Activated T-helper 1 cell treated with anti-CD3 and anti-CD28 coated beads, Interleukin-12 subunit alpha, Interleukin-12 subunit beta, Interleukin-2, Interleukin-4 antibody, amounts not matched to agents 30 ng/mL and 10 ng/mL and 1 ng/mL, durations not matched to agents 14 hours and 24 hours and 36 hours (primary cell): ENCODE results near the gene ZNF189. TPM values are rescaled to one million over a fixed set of nuclear protein-coding genes. Genes with fewer than 3 reads are reported as not detected.

ENCODE experiments used
- DNase-seq: peaks from one replicate; pipeline ENCODE4 v3.0.0; 2021; ENCODE audit warnings: low spot score
- H3K27ac Mint-ChIP-seq: one replicate; pipeline ENCODE4 v1.8.0; 2021; ENCODE audit warnings: mild to moderate bottlenecking, mixed read lengths
- H3K27me3 Mint-ChIP-seq: one replicate; pipeline ENCODE4 v1.8.0; 2022; ENCODE audit warnings: mild to moderate bottlenecking, moderate library complexity, mixed read lengths; ENCODE audit not compliant: insufficient read depth
- H3K36me3 Mint-ChIP-seq: one replicate; pipeline ENCODE4 v1.8.0; 2021; ENCODE audit warnings: low read depth, mixed read lengths
- H3K4me1 Mint-ChIP-seq: one replicate; pipeline ENCODE4 v1.8.0; 2021; ENCODE audit warnings: low read depth, mixed read lengths
- H3K4me3 Mint-ChIP-seq: one replicate; pipeline ENCODE4 v1.8.0; 2021; ENCODE audit warnings: mild to moderate bottlenecking, moderate library complexity, mixed read lengths
- H3K9me3 Mint-ChIP-seq: one replicate; pipeline ENCODE4 v1.8.0; 2021; ENCODE audit warnings: mixed read lengths
- intact Hi-C: fragments of 100-400 bp; cut with micrococcal nuclease; formaldehyde crosslinking; loops from one replicate; pipeline ENCODE4 v1.15.1; 2024
- total RNA-seq: library from RNA; stranded (reverse); gene quantifications from 2 replicates; pipeline ENCODE4 v1.2.3, GENCODE V29; 2022

ZNF189 gene
- total RNA-seq, 1 donor from 2014 or later: 11.8 TPM

DNA sequence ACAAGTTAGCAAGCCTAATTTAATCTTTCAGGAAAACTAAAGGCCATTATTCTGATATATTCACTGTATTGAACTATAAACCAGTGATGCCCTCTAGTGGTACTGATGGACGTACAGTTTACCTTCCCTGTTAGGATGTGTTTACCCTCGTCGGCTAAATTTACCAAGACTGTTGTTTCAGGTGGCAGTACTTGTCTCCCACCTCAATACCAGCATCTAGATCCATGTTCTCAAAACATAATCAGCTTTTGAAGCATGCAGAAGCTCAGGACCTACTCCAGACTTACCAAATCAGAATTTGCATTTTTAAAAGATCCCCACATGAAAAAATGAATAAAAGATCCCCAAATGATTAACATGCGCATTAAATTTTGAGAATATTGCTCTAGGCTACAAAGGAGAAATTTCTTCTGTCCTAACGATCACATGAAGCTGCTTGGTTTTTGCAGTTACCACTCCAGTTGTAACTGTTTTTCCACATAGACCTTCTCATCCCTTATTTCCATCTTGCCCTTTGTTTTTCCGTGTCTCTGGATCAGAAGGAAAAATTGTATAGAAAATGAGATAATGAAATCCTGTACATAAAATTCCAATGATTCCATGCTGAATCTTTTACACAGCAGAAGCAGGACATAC, 10.7 kb upstream of the ZNF189 start:
- Mint-ChIP-seq H3K36me3 (peaks cover 46% of the 10 kb centered on the region), H3K9me3 (peaks cover 30% of the 10 kb centered on the region), H3K4me1 (peaks cover 8% of the 10 kb centered on the region), H3K4me3 (no peak overlapping the region), H3K27me3 (no peaks in the 10 kb centered on the region), H3K27ac (no peak overlapping the region)
- intact Hi-C loops: no loop called here
- no peak for DNase-seq

DNA sequence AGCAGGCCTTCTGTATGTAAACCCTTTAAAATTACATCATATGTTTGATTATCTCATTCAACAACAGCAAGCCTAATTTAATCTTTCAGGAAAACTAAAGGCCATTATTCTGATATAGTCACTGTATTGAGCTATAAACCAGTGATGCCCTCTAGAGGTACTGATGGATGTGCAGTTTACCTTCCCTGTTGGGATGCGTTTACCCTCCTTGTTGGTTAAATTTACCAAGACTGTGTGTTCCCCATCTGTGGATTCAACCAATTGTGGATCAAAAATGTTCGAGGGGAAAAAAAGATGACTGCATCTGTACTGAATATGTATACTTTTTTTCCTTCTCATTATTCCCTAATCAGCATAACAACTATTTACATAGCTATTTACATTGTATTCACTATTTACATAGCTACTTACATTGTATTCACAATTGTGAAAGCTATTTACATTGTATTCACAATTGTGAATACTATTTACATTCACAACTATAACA, 10.1 kb upstream of the ZNF189 start:
- Mint-ChIP-seq H3K36me3 (peaks cover 51% of the 10 kb centered on the region), H3K27me3 (no peaks in the 10 kb centered on the region), H3K9me3 (peaks cover 33% of the 10 kb centered on the region), H3K4me1 (peaks cover 10% of the 10 kb centered on the region), H3K4me3 (no peak overlapping the region), H3K27ac (no peak overlapping the region)
- DNase-seq: no peak
- intact Hi-C loops: no loop called here

DNA sequence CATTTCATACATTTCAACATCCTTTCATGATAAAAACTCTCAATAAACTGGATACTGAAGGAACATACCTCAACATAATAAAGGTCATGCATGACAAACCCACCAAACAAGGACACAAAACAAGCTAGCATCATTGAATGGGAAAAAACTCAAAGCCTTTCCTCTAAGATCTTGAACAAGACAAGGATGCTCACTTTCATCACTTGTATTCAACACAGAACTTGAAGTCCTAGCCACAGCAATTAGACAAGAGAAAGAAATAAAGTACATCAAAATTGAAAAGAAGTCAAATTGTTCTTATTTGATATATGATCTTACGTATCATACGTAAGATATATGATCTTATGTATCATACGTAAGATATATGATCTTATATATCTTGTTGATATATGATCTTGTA, 5.5 kb upstream of the ZNF189 start:
- peaks cover 75% of the 10 kb centered on the region for H3K36me3 Mint-ChIP-seq
- intact Hi-C loops: no loop called here
- H3K27me3 Mint-ChIP-seq: no peaks in the 10 kb centered on the region
- peaks cover 34% of the 10 kb centered on the region for H3K4me1 Mint-ChIP-seq
- DNase-seq: no peak
- no peak overlapping the region for H3K4me3 Mint-ChIP-seq
- H3K9me3 Mint-ChIP-seq: peaks cover 31% of the 10 kb centered on the region
- H3K27ac Mint-ChIP-seq: no peak overlapping the region

DNA sequence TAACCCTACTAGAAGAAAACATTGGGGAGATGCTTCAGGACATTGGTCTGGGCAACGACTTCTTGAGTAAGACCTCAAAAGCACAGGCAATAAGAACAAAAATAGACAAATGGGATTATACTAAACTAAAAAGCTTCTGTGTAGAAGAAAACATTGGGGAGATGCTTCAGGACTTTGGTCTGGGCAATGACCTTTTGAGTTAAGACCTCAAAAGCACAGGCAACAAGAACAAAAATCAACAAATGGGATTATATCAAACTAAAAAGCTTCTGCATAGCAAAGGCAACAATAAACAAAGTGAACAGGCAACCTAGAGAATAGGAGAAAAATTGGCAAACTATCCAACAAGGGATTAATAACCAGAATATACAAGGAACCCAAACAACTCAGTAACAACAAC, 4.0 kb upstream of the ZNF189 start:
- H3K27ac Mint-ChIP-seq: no peak overlapping the region
- intact Hi-C loops: loop anchor here (5.0 kb wide), 1 partner anchor 53 kb away; no protein-coding TSS in a partner anchor
- H3K27me3 Mint-ChIP-seq: no peaks in the 10 kb centered on the region
- peaks cover 34% of the 10 kb centered on the region for H3K4me1 Mint-ChIP-seq
- peaks cover 66% of the 10 kb centered on the region for H3K36me3 Mint-ChIP-seq
- no peak overlapping the region for H3K4me3 Mint-ChIP-seq
- H3K9me3 Mint-ChIP-seq: peaks cover 31% of the 10 kb centered on the region
- DNase-seq: no peak

DNA sequence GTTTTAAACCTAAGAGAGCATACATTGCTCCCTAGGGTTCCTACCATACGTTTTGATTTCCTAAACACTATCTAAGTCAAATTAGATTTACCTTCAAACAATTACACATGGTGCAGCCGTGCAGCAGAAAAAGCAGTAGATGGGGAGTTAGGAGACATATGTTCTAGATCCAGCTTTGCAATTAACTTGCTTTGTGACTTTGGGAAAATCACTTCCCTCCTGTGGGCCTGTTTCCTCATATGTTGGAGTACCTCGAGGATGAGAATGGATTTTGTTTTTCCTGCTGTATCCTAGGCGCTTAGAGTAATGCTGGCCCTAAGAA, 944 bp upstream of the ZNF189 start:
- DNase-seq: no peak
- Mint-ChIP-seq H3K4me3 (peak overlapping the region; percentile 98), H3K9me3 (peaks cover 33% of the 10 kb centered on the region), H3K36me3 (peaks cover 69% of the 10 kb centered on the region), H3K4me1 (peaks cover 50% of the 10 kb centered on the region), H3K27ac (peak overlapping the region; percentile 99), H3K27me3 (no peaks in the 10 kb centered on the region)
- intact Hi-C loops: loop anchor here (1.0 to 5.0 kb wide), 7 partner anchors 50 to 1298 kb away; partner anchors contain the start of genes INVS, RNF20 and TEX10

DNA sequence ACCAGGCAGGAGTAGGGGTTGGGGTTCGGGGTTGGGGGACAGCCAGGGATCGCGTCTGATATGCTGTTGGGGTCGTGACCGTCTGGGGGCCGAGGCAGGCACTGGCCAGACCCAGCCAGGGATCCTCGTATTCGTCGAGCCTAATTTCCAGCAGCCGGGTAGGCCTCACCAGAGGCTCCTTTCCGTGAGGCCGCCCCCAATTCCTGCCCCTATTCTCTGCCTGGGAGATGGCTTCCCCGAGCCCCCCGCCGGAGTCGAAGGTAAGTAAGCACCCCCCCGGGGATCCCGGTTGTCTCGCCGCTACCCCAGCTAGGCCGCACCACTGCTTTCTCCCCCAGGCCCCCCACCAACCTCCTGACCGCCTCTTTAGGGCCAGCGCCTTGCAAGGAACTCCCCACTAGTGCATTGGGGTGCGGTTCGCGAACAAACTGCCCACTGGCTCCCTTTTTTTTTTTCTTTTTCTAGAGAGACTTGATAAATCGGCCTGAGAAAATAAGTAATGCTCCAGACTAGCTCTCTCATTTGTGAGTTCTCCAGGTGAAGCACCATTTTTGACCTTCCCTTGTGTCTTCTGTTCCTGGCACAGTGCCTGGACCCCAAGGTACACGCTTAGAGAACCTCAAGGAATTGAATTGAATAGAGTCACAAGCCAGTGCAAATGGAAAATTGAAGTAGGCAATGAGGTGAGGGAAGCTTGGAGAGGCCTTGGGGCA, 435 bp downstream of the ZNF189 start:
- H3K9me3 Mint-ChIP-seq: peaks cover 38% of the 10 kb centered on the region
- H3K27me3 Mint-ChIP-seq: no peaks in the 10 kb centered on the region
- intact Hi-C loops: loop anchor here (1.0 to 5.0 kb wide), 7 partner anchors 48 to 1300 kb away; partner anchors contain the start of genes INVS, RNF20 and TEX10
- peak overlapping the region; percentile 98 for H3K4me3 Mint-ChIP-seq
- H3K27ac Mint-ChIP-seq: peak overlapping the region; percentile 99
- no peak for DNase-seq
- peaks cover 70% of the 10 kb centered on the region for H3K36me3 Mint-ChIP-seq
- peaks cover 45% of the 10 kb centered on the region for H3K4me1 Mint-ChIP-seq

DNA sequence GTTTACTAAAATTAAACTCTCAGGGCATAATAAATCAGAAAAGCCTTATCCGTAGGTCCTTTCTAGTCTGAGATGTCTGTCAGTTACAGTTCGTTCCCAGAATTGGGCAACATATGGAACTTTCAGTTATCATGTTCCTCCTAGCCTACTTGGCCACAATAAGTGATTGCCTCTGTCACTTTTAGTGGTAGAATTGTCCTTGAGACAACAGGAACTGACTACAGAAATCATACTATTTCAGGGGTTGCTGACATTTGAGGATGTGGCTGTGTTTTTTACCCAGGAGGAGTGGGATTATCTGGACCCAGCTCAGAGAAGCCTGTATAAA, 956 bp downstream of the ZNF189 start:
- Mint-ChIP-seq H3K36me3 (peaks cover 70% of the 10 kb centered on the region), H3K4me3 (peak overlapping the region; percentile 98), H3K27me3 (no peaks in the 10 kb centered on the region), H3K9me3 (peaks cover 38% of the 10 kb centered on the region), H3K27ac (peak overlapping the region; percentile 99), H3K4me1 (peaks cover 42% of the 10 kb centered on the region)
- intact Hi-C loops: loop anchor here (5.0 kb wide), 1 partner anchor 48 kb away; no protein-coding TSS in a partner anchor
- no peak for DNase-seq

DNA sequence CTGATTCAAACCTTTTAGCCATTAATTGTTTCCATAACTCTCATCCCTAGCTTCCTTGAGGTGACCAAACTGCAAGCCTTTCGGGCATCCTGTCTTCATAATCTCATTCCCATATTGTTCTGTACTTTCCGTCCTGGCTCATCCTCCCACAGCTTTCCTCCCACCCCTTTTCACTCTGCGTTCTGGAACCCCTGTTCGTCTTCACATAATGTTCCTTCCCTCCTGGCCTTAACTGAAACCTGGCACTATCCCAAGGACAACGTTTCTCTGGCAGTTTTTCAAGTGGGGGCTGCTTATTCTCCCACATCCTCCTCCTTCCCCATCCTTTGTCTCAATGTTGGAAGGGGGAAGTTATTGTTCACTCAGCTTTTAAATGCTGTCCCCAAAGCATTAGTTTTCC, 1.5 kb downstream of the ZNF189 start:
- Mint-ChIP-seq H3K4me1 (peaks cover 40% of the 10 kb centered on the region), H3K4me3 (peak overlapping the region; percentile 98), H3K9me3 (peaks cover 40% of the 10 kb centered on the region), H3K27ac (peak overlapping the region; percentile 53), H3K36me3 (peaks cover 71% of the 10 kb centered on the region), H3K27me3 (no peaks in the 10 kb centered on the region)
- no peak for DNase-seq
- intact Hi-C loops: no loop called here

DNA sequence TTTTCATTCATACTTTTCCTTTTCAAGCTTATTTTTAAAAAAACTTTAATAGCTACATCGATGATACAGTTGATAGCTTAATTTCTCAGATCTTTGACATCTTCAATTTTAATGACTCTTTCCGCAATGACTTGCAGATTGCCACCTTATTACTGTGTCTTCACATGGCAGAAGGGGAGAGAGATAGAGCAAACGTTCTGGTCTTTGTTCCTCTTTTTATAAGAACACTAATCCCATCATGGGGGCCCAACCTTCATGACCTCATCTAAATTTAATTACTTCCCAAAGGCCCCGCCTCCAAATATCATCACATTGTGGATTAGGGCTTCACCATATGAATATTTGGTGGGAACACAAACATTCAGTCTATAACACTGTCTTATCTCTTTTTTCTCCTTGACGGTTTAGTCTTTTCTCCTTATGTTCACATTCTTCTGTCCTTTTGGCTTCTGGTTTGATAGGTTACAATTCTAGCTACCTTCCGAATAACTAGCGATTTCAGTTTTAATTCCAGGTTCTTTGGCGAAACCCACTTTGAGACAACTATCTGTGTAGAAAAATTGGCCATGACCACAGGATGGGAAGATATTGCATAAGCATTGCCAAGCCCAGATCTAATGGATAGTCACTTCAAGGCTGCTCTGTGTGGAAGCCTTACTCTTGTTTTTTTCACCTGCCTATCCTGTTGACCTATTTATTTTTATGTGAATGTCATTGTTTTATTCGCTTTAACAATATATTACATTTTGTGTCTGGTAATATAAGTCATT, 5.0 kb downstream of the ZNF189 start:
- Mint-ChIP-seq H3K36me3 (peaks cover 82% of the 10 kb centered on the region), H3K4me1 (peaks cover 22% of the 10 kb centered on the region), H3K4me3 (no peak overlapping the region), H3K27me3 (no peaks in the 10 kb centered on the region), H3K9me3 (peaks cover 68% of the 10 kb centered on the region), H3K27ac (no peak overlapping the region)
- intact Hi-C loops: no loop called here
- DNase-seq: no peak

DNA sequence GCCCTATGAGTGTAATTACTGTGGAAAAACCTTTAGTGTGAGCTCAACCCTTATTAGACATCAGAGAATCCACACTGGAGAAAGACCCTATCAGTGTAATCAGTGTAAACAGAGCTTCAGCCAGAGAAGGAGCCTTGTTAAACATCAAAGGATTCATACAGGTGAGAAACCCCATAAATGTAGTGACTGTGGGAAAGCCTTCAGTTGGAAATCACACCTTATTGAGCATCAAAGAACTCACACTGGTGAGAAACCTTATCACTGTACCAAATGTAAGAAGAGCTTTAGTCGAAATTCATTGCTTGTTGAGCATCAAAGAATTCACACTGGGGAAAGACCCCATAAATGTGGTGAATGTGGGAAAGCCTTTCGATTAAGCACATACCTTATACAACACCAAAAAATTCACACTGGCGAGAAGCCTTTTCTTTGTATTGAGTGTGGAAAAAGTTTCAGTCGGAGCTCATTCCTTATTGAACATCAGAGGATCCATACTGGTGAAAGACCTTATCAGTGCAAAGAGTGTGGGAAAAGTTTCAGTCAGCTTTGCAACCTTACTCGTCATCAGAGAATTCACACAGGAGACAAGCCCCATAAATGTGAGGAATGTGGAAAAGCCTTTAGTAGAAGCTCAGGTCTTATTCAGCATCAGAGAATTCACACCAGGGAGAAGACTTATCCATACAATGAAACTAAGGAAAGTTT, 9.9 kb downstream of the ZNF189 start:
- no peaks in the 10 kb centered on the region for H3K4me1 Mint-ChIP-seq
- H3K27me3 Mint-ChIP-seq: no peaks in the 10 kb centered on the region
- H3K9me3 Mint-ChIP-seq: peaks cover 92% of the 10 kb centered on the region
- H3K27ac Mint-ChIP-seq: no peak overlapping the region
- H3K4me3 Mint-ChIP-seq: no peak overlapping the region
- peaks cover 64% of the 10 kb centered on the region for H3K36me3 Mint-ChIP-seq
- intact Hi-C loops: no loop called here
- no peak for DNase-seq

DNA sequence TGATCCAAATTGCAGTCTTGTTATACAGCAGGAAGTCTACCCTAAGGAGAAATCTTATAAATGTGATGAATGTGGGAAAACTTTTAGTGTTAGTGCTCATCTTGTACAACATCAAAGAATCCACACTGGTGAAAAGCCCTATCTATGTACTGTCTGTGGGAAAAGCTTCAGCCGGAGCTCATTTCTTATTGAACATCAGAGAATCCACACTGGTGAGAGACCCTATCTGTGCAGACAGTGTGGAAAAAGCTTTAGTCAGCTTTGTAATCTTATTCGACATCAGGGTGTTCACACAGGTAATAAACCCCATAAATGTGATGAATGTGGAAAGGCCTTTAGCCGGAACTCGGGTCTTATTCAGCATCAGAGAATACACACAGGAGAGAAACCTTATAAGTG, 10.4 kb downstream of the ZNF189 start:
- Mint-ChIP-seq H3K27me3 (no peaks in the 10 kb centered on the region), H3K4me3 (no peak overlapping the region), H3K4me1 (no peaks in the 10 kb centered on the region), H3K27ac (no peak overlapping the region), H3K9me3 (peaks cover 90% of the 10 kb centered on the region), H3K36me3 (peaks cover 61% of the 10 kb centered on the region)
- DNase-seq: no peak
- intact Hi-C loops: no loop called here

DNA sequence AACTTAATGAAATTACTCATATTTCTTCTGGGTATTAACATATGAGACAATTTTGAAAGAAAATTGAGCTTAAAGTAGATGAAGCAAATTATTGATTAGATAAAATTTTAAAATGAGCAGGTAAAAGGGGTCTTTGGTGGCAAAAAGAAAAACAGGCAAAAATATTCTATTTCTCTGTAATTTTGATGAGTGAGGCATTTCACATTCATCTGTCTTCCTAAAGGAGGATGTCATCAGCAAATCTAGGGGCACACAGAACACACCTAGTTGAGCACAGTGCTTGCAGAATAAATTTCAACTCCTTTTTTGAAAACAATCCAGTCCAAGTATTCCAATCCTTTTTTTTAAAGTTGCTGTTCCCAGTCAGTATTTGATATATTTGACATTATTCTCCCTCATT, 16.2 kb downstream of the ZNF189 start:
- H3K9me3 Mint-ChIP-seq: peaks cover 76% of the 10 kb centered on the region
- no peak for DNase-seq
- H3K27me3 Mint-ChIP-seq: no peaks in the 10 kb centered on the region
- no peaks in the 10 kb centered on the region for H3K4me1 Mint-ChIP-seq
- H3K36me3 Mint-ChIP-seq: peaks cover 12% of the 10 kb centered on the region
- H3K4me3 Mint-ChIP-seq: no peak overlapping the region
- intact Hi-C loops: no loop called here
- no peak overlapping the region for H3K27ac Mint-ChIP-seq
